KMS-11 (cell line): ENCODE measurements around the gene CEP78.

Source experiments
- H2AFZ ChIP-seq: fragments of 200-600 bp; sonication (generic); 2 replicates; pipeline ENCODE4 v1.6.1; 2016; ENCODE audit warnings: antibody characterized with exemption, mixed run types, low read depth
- H3K27ac ChIP-seq: fragments of 200-600 bp; sonication (generic); 2 replicates; pipeline ENCODE4 v1.6.1; 2016; ENCODE audit warnings: mild to moderate bottlenecking, mixed run types
- H3K27me3 ChIP-seq: fragments of 200-600 bp; sonication (generic); 2 replicates; pipeline ENCODE4 v1.6.1; 2017; ENCODE audit warnings: mild to moderate bottlenecking, low read depth, mixed run types, moderate library complexity; ENCODE audit not compliant: insufficient read depth
- H3K36me3 ChIP-seq: fragments of 200-600 bp; sonication (generic); 2 replicates; pipeline ENCODE4 v1.6.1; 2017; ENCODE audit warnings: mild to moderate bottlenecking, mixed run types; ENCODE audit not compliant: insufficient read depth
- H3K4me1 ChIP-seq: fragments of 200-600 bp; sonication (generic); 2 replicates; pipeline ENCODE4 v1.6.1; 2016; ENCODE audit warnings: mild to moderate bottlenecking, low read depth, mixed run types; ENCODE audit not compliant: poor library complexity, severe bottlenecking
- H3K4me2 ChIP-seq: fragments of 200-600 bp; sonication (generic); 2 replicates; pipeline ENCODE4 v1.7.0; 2016; ENCODE audit warnings: mild to moderate bottlenecking, mixed run types
- H3K4me3 ChIP-seq: fragments of 200-600 bp; sonication (generic); IDR thresholded peaks from 2 replicates; pipeline ENCODE4 v1.6.1; 2017; ENCODE audit warnings: low read depth, low read length, mixed read lengths; ENCODE audit not compliant: insufficient read depth
- H3K79me2 ChIP-seq: fragments of 200-600 bp; sonication (generic); 2 replicates; pipeline ENCODE4 v1.6.1; 2016; ENCODE audit warnings: low read depth, mixed run types; ENCODE audit not compliant: insufficient read depth
- H3K9ac ChIP-seq: fragments of 200-600 bp; sonication (generic); 2 replicates; pipeline ENCODE4 v1.6.1; 2016; ENCODE audit warnings: mild to moderate bottlenecking, mixed run types
- H4K20me1 ChIP-seq: fragments of 200-600 bp; sonication (generic); 2 replicates; pipeline ENCODE4 v1.6.1; 2016; ENCODE audit warnings: mild to moderate bottlenecking, mixed run types; ENCODE audit not compliant: insufficient read depth
- TF ChIP-seq, protein P1 (sequence below): fragments of 200-600 bp; sonication (generic); conservative IDR thresholded peaks from 2 replicates; pipeline ENCODE4 v1.6.1; 2017; ENCODE audit warnings: low read depth, mild to moderate bottlenecking, antibody characterized with exemption, low read length, moderate library complexity, mixed read lengths

CEP78 gene

DNA sequence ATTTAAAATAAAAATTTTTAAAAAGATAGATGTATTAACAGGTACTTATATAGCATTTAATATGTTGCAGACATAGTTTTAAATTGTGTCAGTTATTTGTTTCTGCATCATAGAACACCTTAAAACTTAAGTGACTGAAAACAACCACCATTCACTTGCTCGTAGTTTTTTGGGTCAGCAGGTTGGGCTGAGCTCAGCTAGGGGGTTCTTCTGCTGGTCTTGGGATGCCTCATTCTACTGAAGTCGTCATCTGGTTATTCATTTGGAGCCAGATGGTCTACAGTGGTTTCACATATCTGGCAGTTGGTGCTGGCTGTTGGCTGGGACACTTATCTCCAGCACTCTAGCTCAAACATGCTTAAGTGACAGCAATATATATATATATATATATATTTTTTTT is 90.7 kb downstream of the CEP78 start:
- TF ChIP-seq, protein P1, sequence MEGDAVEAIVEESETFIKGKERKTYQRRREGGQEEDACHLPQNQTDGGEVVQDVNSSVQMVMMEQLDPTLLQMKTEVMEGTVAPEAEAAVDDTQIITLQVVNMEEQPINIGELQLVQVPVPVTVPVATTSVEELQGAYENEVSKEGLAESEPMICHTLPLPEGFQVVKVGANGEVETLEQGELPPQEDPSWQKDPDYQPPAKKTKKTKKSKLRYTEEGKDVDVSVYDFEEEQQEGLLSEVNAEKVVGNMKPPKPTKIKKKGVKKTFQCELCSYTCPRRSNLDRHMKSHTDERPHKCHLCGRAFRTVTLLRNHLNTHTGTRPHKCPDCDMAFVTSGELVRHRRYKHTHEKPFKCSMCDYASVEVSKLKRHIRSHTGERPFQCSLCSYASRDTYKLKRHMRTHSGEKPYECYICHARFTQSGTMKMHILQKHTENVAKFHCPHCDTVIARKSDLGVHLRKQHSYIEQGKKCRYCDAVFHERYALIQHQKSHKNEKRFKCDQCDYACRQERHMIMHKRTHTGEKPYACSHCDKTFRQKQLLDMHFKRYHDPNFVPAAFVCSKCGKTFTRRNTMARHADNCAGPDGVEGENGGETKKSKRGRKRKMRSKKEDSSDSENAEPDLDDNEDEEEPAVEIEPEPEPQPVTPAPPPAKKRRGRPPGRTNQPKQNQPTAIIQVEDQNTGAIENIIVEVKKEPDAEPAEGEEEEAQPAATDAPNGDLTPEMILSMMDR: no peak
- Histone ChIP-seq H3K9ac (no peak overlapping the region), H3K27ac (no peak overlapping the region), H4K20me1 (no peaks in the 10 kb centered on the region), H3K4me3 (no peak overlapping the region), H3K4me2 (no peak overlapping the region), H3K79me2 (no peaks in the 10 kb centered on the region), H3K36me3 (no peaks in the 10 kb centered on the region), H2AFZ (no peak overlapping the region), H3K4me1 (no peaks in the 10 kb centered on the region), H3K27me3 (no peaks in the 10 kb centered on the region)
